ENCODE measurements around the gene ZNF597. TPM values are rescaled to one million over a fixed set of nuclear protein-coding genes. Genes with fewer than 3 reads are reported as not detected.

Gene ZNF597
- total RNA-seq, 2 experiments from 2014 or later, result 1.9 to 2.4 TPM

Small RNAs within 50 kb of the gene (microRNA-seq; reads per million reads assigned to microRNA genes)
- not detected for gene MIR6126 (ENCODE audit: borderline replicate concordance)

Other genes starting within 250 kb of the ZNF597 start
- gene ZNF200, start 208.3 kb downstream of the ZNF597 start, total RNA-seq, result 1 to 10 TPM; 8.3 to 9.0 TPM
- under 1 TPM; 0.09 to 0.14 TPM for gene MEFV, start 186.9 kb downstream of the ZNF597 start, total RNA-seq
- gene ZNF263, start 160.0 kb downstream of the ZNF597 start, total RNA-seq, result 10 to 100 TPM; 19.2 to 19.6 TPM
- gene TIGD7, start 138.1 kb downstream of the ZNF597 start, total RNA-seq, result 1 to 10 TPM; 2.9 TPM
- gene ZNF75A, start 138.0 kb downstream of the ZNF597 start, total RNA-seq, result 10 to 100 TPM; 23.2 to 27.4 TPM
- not detected for gene OR2C1, start 87.6 kb downstream of the ZNF597 start, total RNA-seq
- gene ZSCAN32, start 42.5 kb downstream of the ZNF597 start, total RNA-seq, result 10 to 100 TPM; 15.7 to 17.4 TPM
- gene ZNF174, start 42.3 kb downstream of the ZNF597 start, total RNA-seq, result 1 to 10 TPM; 7.4 to 9.5 TPM
- gene NAA60, start 176 bp upstream of the ZNF597 start, total RNA-seq, result 10 to 100 TPM; 25.9 to 38.9 TPM
- not detected for gene C16orf90, start 52.0 kb upstream of the ZNF597 start, total RNA-seq
- gene CLUAP1, start 57.5 kb upstream of the ZNF597 start, total RNA-seq, result 10 to 100 TPM; 20.2 to 21.3 TPM
- 10 to 100 TPM; 14.9 to 20.5 TPM for gene NLRC3, start 133.9 kb upstream of the ZNF597 start, total RNA-seq
- gene SLX4, start 168.1 kb upstream of the ZNF597 start, total RNA-seq, result 10 to 100 TPM; 10.7 to 11.7 TPM
- 10 to 100 TPM; 10.1 to 11.3 TPM for gene DNASE1, start 211.2 kb upstream of the ZNF597 start, total RNA-seq